Activated CD4-positive, alpha-beta T cell treated with anti-CD3 and anti-CD28 coated beads for 48 hours (primary cell): ENCODE data around the gene USP3.
A peak's percentile ranks its signal among the peaks of the same experiment; 100 is the strongest.

Experiments
- DNase-seq: peaks from one replicate; pipeline ENCODE4 v3.0.0-alpha.2; 2020

USP3 gene

GRCh38 chr15:63595688-63596087 lies 91.3 kb downstream of the USP3 start:
- no peak for DNase-seq

GRCh38 chr15:63596676-63597037 lies 92.3 kb downstream of the USP3 start:
- no peak for DNase-seq

GRCh38 chr15:63597038-63597790 lies 92.8 kb downstream of the USP3 start, which contains the start of gene FBXL22:
TSS of gene FBXL22 (plus strand) at chr15:63597387. CDS start at chr15:63597393, 6 bp downstream.
- no peak for DNase-seq

- no peak for DNase-seq
Measured at GRCh38 chr15:63597821-63598220, 93.4 kb downstream of the USP3 start.

- no peak for DNase-seq
Measured at GRCh38 chr15:63598473-63599400, 94.3 kb downstream of the USP3 start.

- DNase-seq: peak; percentile 62
Measured at GRCh38 chr15:63599401-63600000, 95.1 kb downstream of the USP3 start.

DNA sequence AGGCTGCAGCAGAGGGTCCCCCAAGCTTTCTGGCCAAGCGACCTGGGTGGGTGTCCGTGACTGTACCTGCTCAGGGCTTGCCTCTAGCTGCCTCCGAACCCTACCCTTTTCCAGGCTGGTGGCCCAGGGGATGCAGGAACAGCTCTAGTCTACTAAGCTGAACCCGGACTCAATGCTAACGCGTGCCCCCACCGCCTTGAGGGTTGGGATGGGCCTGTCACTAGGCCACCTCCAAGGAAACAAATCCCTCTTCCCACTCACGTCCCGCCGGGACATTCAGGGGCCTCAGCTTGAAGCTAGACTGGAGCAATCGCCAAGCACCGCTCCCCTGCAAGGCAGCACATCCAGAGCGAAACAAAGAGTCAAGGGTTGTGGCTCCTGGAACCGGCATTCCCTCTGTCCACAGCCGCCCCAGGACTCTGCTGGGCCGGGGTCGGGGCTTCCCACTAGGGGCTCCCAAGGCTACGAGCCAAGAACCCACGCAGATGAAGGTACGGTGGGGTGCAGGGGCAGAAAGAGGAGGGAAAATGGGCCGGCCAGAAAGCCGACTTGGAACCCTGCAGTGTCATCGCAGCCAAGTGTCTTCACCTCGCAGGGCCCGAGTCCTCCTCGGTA lies 95.7 kb downstream of the USP3 start:
- no peak for DNase-seq

GRCh38 chr15:63600616-63601025 lies 96.2 kb downstream of the USP3 start:
- peak; percentile 94 for DNase-seq

DNA sequence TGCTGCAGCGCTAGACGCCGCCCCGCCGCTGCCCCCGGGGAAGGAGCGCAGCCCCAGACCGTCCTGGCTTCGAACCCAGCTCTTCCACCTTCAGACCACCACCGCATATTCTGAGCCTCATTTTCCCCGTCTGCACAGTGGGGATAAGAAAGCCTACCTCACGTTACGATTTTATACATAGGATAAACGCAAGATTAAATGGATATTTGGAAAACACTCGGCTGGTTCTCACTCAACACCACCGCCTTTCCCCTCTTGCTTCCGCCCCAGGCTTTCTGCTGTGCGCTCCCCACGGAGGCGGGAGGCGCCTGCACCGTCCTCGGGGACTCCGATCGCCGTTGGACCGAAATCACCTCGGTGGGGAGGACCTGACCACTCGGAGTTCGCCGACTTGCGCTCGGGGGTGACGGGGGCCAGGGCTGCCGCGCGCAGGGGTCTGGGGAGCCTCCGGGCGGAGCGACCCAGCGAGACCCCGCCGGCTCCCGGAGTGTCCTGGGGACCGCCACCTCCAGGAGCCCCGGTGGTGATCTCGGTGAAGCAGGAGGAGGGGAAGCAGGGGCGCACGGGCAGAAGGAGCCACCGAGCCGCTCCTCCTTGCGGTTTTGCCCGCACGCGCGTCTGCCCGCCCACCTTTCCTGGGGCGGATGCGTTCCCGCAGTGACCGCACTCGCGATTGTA lies 96.8 kb downstream of the USP3 start:
- DNase-seq: peak; percentile 65

- no peak for DNase-seq
Measured at GRCh38 chr15:63601704-63602185, 97.4 kb downstream of the USP3 start.

GRCh38 chr15:63602595-63602994 lies 98.2 kb downstream of the USP3 start:
- DNase-seq: no peak

DNA sequence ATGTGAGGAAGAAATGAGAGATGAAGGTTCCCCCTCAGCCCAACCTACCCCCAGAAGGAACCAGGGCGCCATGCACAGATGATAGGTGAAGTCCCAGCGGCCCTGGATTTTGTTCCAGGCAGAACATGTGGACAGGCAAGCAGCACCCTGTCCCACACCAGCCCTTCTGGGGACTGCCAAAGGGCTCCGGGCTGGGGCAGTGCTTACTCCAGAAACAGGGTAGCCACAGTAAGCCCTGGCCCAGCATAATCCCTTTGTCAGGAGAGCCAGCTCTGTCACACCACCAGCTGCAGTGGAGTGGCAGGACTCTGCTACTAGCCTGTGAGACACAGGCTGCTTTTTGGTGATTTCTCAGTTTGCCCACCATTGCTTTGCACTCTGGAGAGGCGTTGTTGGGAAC lies 99.1 kb downstream of the USP3 start:
- DNase-seq: no peak

GRCh38 chr15:63604281-63604680 lies 99.9 kb downstream of the USP3 start:
- no peak for DNase-seq

DNA sequence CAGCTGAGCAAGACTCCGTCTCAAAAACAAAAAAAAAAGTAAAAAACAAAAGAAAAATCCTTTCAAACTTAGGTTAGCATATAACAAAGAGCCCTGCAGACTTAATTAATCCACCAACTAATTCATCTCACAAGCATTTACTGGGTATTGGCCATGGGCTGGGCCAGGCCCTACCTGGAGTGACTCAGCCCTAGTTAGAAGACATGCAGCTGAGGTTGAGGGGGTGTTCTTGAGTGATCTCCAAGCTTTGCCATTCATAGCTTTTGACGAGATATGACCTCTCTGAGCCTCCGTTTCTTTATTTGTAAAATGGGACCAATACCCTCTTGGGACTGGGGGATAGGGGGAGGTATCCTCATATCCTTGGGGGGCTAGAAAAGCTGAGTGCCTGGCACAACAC lies 100.6 kb downstream of the USP3 start:
- no peak for DNase-seq

DNA sequence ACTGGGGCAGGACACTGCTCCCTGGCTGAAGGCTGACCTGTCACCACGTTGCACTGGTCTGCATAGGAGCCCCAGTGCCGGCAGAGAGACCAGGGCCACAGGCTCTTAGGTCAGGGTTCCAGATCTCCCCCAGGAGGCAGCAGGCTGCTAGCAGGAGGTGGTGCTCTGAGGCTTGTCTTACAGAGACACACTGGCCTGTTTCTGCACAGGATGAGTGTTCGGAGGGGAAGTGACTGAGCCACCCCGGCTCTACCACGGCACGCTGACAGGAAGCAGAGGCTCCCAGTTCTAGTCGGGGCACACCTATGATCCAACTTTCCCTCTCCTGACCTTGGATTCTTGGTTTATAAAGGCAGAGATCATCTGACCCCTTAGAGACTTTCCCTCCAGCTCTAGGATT lies 101.4 kb downstream of the USP3 start:
- peak; percentile 75 for DNase-seq

GRCh38 chr15:63606308-63606707 lies 101.9 kb downstream of the USP3 start:
- DNase-seq: no peak

DNA sequence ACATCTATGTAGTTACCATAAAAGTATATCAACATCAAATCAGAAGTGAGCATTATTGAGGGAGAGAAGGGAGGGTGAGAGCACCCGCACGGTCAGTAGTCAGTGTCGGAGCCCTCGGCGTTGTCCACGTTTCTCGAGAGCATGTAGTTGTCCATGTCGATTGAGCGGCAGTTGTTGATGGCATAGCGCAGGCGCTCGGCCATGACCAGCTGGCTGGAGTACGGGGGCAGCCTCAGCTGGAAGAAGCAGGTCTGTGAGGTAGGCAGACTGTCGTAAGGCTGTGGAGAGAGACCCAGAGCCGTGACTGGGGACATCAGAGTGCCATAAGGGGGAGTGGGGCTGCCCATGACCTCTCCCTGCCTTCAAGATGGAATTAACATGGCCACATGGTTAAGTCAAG lies 104.6 kb downstream of the USP3 start:
- no peak for DNase-seq

- no peak for DNase-seq
Measured at GRCh38 chr15:63609448-63609847, 105.1 kb downstream of the USP3 start.

DNA sequence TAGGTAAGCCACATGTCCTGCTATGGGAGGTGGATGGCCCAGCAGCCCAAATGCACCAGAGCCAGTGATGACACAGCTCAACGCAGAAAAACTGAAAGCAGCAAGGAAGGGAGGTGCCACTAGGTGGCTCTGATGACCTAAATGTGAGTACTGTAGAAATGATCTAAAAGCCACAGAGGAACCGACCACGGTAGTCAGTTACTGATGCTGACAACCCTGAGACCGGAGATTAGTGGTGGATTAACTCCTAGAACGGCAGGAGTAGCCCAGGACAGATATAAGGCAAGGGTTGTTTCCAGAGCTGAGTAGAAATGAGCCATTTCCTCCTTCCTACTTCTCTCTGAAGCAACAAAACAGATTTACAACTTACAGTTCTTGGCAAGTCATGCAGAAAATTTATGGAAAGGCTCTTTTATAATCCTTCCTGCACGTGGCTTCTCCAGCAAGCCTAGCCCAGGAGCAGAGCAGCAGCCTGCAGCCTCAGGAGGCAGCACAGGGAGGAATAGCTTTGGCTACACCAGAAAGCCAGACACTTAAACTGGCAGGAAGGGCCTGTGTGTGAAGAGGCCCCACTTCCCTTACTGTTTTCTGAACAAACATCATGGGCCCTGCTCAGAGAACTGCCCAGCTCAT lies 105.9 kb downstream of the USP3 start:
- DNase-seq: peak; percentile 84

GRCh38 chr15:63611177-63611576 lies 106.8 kb downstream of the USP3 start:
- DNase-seq: no peak

- no peak for DNase-seq
Measured at GRCh38 chr15:63612300-63612699, 107.9 kb downstream of the USP3 start.

GRCh38 chr15:63615935-63616334 lies 111.5 kb downstream of the USP3 start:
- DNase-seq: no peak
